ENCODE results near the gene GNB4. TPM values are rescaled to one million over a fixed set of nuclear protein-coding genes. Genes with fewer than 3 reads are reported as not detected.

GNB4 gene
- total and polyA plus RNA-seq, 9 of the 15 experiments (the other 6 are each of a cell fraction or from before 2014, with no cell fraction given), result 6.8 to 36.7 (median 21.4) TPM

DNA sequence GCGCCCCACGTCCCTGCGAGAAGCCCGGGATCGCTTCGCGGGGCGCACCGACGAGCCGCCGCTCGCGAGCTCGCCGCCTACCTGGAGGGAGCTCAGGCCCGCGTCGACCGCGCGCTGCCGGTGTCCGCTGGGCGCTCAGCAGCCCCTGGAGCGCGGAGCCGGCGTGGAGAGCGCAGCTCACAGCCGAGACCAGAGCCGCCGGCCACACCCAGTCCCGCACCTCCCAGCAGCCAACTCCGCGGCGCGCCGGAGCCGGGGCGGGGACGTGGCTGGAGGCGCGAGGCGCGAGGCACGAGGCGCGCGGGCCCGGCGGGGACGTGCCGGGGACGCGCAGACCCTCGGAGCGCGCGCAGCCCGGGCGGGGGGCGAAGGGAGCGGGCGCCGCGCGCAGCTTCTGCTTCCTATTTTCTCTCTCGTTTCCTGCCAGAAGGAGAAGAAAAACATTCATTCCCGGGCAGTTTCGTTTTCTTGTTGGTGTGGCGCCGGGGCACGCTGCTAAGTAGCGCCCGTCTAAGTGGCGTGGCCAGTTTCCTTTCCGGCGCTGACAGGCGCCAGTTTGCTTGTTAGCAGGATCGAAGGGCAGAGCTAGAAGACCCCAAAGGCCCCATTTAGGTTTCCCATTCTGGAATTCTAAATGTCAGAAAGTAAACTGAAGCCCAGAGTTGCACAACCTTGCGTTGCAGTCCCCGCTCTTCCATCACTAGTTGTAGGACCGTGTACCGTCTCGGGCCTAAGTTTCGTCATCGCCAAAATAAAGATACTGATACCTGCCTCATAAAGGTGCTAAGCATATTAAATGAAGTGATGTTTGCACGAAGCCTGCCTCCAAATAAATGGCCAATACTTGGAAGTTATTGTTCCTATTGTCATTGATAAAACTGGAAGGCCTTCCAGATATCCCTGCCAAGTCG, at the start of gene GNB4 (continued):
- TF ChIP-seq ARHGAP35 (IDR thresholded peaks at IDR 0.05; ENCODE audit: partially characterized antibody) (no peak), JUND (IDR thresholded peaks at IDR 0.05; ENCODE audit: borderline replicate concordance, low read depth, low read length) (peak; percentile 19; the same call in 1 of the 2 replicates), JUND (tag; IDR thresholded peaks at IDR 0.05; ENCODE audit: borderline replicate concordance, low read depth, low read length) (no peak; the same call in 2 of the 3 replicates), HDAC3 (IDR thresholded peaks at IDR 0.05; ENCODE audit: borderline replicate concordance, partially characterized antibody) (no peak), RNF2 (IDR thresholded peaks at IDR 0.05) (peak; percentile 66; the same call in 1 of the 2 replicates), ZNF431 (CRISPR knock-in tag; IDR thresholded peaks at IDR 0.05) (peak; percentile 87; the same call in 1 of the 2 replicates), SMARCC2 (IDR thresholded peaks at IDR 0.05; ENCODE audit: low read depth) (no peak), BACH1 (tag; IDR thresholded peaks at IDR 0.05) (no peak), ZNF644 (tag; IDR thresholded peaks at IDR 0.05; ENCODE audit: low read depth) (peak; percentile 87), ZNF124 (CRISPR knock-in tag; IDR thresholded peaks at IDR 0.05) (peak; percentile 59; the same call in 1 of the 2 replicates), HNRNPLL (IDR thresholded peaks at IDR 0.05; ENCODE audit: low read depth, low read length, poor library complexity, severe bottlenecking) (peak; percentile 76), MECOM (CRISPR knock-in tag; IDR thresholded peaks at IDR 0.05) (peak; percentile 70; the same call in 1 of the 2 replicates), NR3C1 (CRISPR knock-in tag; IDR thresholded peaks at IDR 0.05) (peak; percentile 95), FUS (optimal IDR thresholded peaks at IDR 0.05; ENCODE audit: low read depth, low read length) (peak; percentile 77), CTBP1 (IDR thresholded peaks at IDR 0.05; ENCODE audit: borderline replicate concordance) (peak; percentile 94), CCNT2 (IDR thresholded peaks at IDR 0.05; ENCODE audit: borderline replicate concordance, extremely low read depth, insufficient read length, low read depth, low read length) (peak; percentile 88), MYC (IDR thresholded peaks at IDR 0.05; ENCODE audit: low read depth, low read length) (peak; percentile 78), MYC (CRISPR knock-in tag; IDR thresholded peaks at IDR 0.05; ENCODE audit: borderline replicate concordance, low read depth) (no peak)
- TF ChIP-seq, protein P1, sequence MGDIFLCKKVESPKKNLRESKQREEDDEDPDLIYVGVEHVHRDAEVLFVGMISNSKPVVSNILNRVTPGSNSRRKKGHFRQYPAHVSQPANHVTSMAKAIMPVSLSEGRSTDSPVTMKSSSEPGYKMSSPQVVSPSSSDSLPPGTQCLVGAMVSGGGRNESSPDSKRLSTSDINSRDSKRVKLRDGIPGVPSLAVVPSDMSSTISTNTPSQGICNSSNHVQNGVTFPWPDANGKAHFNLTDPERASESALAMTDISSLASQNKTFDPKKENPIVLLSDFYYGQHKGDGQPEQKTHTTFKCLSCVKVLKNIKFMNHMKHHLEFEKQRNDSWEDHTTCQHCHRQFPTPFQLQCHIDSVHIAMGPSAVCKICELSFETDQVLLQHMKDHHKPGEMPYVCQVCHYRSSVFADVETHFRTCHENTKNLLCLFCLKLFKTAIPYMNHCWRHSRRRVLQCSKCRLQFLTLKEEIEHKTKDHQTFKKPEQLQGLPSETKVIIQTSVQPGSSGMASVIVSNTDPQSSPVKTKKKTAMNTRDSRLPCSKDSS (IDR thresholded peaks at IDR 0.05; ENCODE audit: low read depth, partially characterized antibody), result no peak
- TF ChIP-seq, protein P2, sequence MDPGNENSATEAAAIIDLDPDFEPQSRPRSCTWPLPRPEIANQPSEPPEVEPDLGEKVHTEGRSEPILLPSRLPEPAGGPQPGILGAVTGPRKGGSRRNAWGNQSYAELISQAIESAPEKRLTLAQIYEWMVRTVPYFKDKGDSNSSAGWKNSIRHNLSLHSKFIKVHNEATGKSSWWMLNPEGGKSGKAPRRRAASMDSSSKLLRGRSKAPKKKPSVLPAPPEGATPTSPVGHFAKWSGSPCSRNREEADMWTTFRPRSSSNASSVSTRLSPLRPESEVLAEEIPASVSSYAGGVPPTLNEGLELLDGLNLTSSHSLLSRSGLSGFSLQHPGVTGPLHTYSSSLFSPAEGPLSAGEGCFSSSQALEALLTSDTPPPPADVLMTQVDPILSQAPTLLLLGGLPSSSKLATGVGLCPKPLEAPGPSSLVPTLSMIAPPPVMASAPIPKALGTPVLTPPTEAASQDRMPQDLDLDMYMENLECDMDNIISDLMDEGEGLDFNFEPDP (CRISPR knock-in tag; IDR thresholded peaks at IDR 0.05), result no peak

All from K562 (cell line).